ENCODE measurements around the gene SH3BP5.

The SH3BP5 gene

GRCh38 chr3:15273227-15273626 lies 59.2 kb downstream of the SH3BP5 start:
- no peak for FAIRE-seq
- TF ChIP-seq PAX5 (IDR thresholded peaks at IDR 0.05; ENCODE audit: insufficient read depth, low read length, severe bottlenecking) (no peak), SPI1 (IDR thresholded peaks at IDR 0.05; ENCODE audit: low read depth, low read length) (peak; percentile 55; the same call in 1 of the 2 replicates)
- no peak for DNase-seq (ENCODE audit: insufficient read length, low spot score)

GRCh38 chr3:15272426-15273196 lies 59.8 kb downstream of the SH3BP5 start:
- no peak for FAIRE-seq
- DNase-seq (ENCODE audit: insufficient read length, low spot score) = no peak
- TF ChIP-seq TAF1 (IDR thresholded peaks at IDR 0.05; ENCODE audit: low read depth, low read length) (no peak), POLR2A (IDR thresholded peaks at IDR 0.05; ENCODE audit: low read depth, low read length) (no peak), PAX5 (IDR thresholded peaks at IDR 0.05; ENCODE audit: insufficient read depth, low read length, severe bottlenecking) (no peak), POLR2AphosphoS5 (IDR thresholded peaks at IDR 0.05; ENCODE audit: low read depth, low read length) (no peak)

- peak; percentile 50 for DNase-seq (ENCODE audit: insufficient read length, low spot score)
- TF ChIP-seq POLR2A (IDR thresholded peaks at IDR 0.05; ENCODE audit: low read depth, low read length) = no peak
- TF ChIP-seq SPI1 (IDR thresholded peaks at IDR 0.05; ENCODE audit: low read depth, low read length) = peak; percentile 27; the same call in 1 of the 2 replicates
- TF ChIP-seq POU2F2 (IDR thresholded peaks at IDR 0.05; ENCODE audit: low read depth, low read length) = peak; percentile 85; the same call in 1 of the 2 replicates
- FAIRE-seq = no peak
Measured at GRCh38 chr3:15271785-15272381, 60.5 kb downstream of the SH3BP5 start.

GRCh38 chr3:15271030-15271429 lies 61.4 kb downstream of the SH3BP5 start:
- DNase-seq (ENCODE audit: insufficient read length, low spot score) (no peak), FAIRE-seq (no peak)
- no peak for TF ChIP-seq PAX5 (IDR thresholded peaks at IDR 0.05; ENCODE audit: insufficient read depth, low read length, severe bottlenecking)
- no peak for TF ChIP-seq SPI1 (IDR thresholded peaks at IDR 0.05; ENCODE audit: low read depth, low read length)
- no peak for TF ChIP-seq POLR2AphosphoS5 (IDR thresholded peaks at IDR 0.05; ENCODE audit: low read depth, low read length)
- TF ChIP-seq TAF1 (IDR thresholded peaks at IDR 0.05; ENCODE audit: low read depth, low read length) = no peak
- no peak for TF ChIP-seq POLR2A (IDR thresholded peaks at IDR 0.05; ENCODE audit: low read depth, low read length)
- no peak for TF ChIP-seq POU2F2 (IDR thresholded peaks at IDR 0.05; ENCODE audit: low read depth, low read length)

- FAIRE-seq (peak; percentile 95), DNase-seq (ENCODE audit: insufficient read length, low spot score) (peak; percentile 68)
- TF ChIP-seq POU2F2 (IDR thresholded peaks at IDR 0.05; ENCODE audit: low read depth, low read length) = 0 out of 2 replicates have a peak, but pooled peaks have one; percentile 67
- TF ChIP-seq PAX5 (IDR thresholded peaks at IDR 0.05; ENCODE audit: insufficient read depth, low read length, severe bottlenecking) = no peak
- 0 out of 2 replicates have a peak, but pooled peaks have one; percentile 26 for TF ChIP-seq POLR2A (IDR thresholded peaks at IDR 0.05; ENCODE audit: low read depth, low read length)
- TF ChIP-seq TAF1 (IDR thresholded peaks at IDR 0.05; ENCODE audit: low read depth, low read length) = no peak
- no peak for TF ChIP-seq SPI1 (IDR thresholded peaks at IDR 0.05; ENCODE audit: low read depth, low read length)
Measured at GRCh38 chr3:15269091-15269989, 63.0 kb downstream of the SH3BP5 start.

GRCh38 chr3:15268033-15268631 lies 64.3 kb downstream of the SH3BP5 start:
- peak; percentile 89 for FAIRE-seq
- DNase-seq (ENCODE audit: insufficient read length, low spot score) = peak; percentile 68
- TF ChIP-seq POLR2A (IDR thresholded peaks at IDR 0.05; ENCODE audit: low read depth, low read length) (no peak), SPI1 (IDR thresholded peaks at IDR 0.05; ENCODE audit: low read depth, low read length) (no peak), POU2F2 (IDR thresholded peaks at IDR 0.05; ENCODE audit: low read depth, low read length) (no peak), PAX5 (IDR thresholded peaks at IDR 0.05; ENCODE audit: insufficient read depth, low read length, severe bottlenecking) (no peak), POLR2AphosphoS5 (IDR thresholded peaks at IDR 0.05; ENCODE audit: low read depth, low read length) (no peak), TAF1 (IDR thresholded peaks at IDR 0.05; ENCODE audit: low read depth, low read length) (no peak)

- DNase-seq (ENCODE audit: insufficient read length, low spot score) (no peak), FAIRE-seq (no peak)
- TF ChIP-seq POU2F2 (IDR thresholded peaks at IDR 0.05; ENCODE audit: low read depth, low read length) (no peak), TAF1 (IDR thresholded peaks at IDR 0.05; ENCODE audit: low read depth, low read length) (no peak), POLR2A (IDR thresholded peaks at IDR 0.05; ENCODE audit: low read depth, low read length) (no peak), PAX5 (IDR thresholded peaks at IDR 0.05; ENCODE audit: insufficient read depth, low read length, severe bottlenecking) (no peak), POLR2AphosphoS5 (IDR thresholded peaks at IDR 0.05; ENCODE audit: low read depth, low read length) (no peak), SPI1 (IDR thresholded peaks at IDR 0.05; ENCODE audit: low read depth, low read length) (no peak)
Measured at GRCh38 chr3:15267502-15267901, 64.9 kb downstream of the SH3BP5 start.

- FAIRE-seq = no peak
- DNase-seq (ENCODE audit: insufficient read length, low spot score) = no peak
- TF ChIP-seq PAX5 (IDR thresholded peaks at IDR 0.05; ENCODE audit: insufficient read depth, low read length, severe bottlenecking) = no peak
- no peak for TF ChIP-seq POU2F2 (IDR thresholded peaks at IDR 0.05; ENCODE audit: low read depth, low read length)
- TF ChIP-seq POLR2A (IDR thresholded peaks at IDR 0.05; ENCODE audit: low read depth, low read length) = no peak
- no peak for TF ChIP-seq POLR2AphosphoS5 (IDR thresholded peaks at IDR 0.05; ENCODE audit: low read depth, low read length)
- TF ChIP-seq SPI1 (IDR thresholded peaks at IDR 0.05; ENCODE audit: low read depth, low read length) = no peak
- no peak for TF ChIP-seq TAF1 (IDR thresholded peaks at IDR 0.05; ENCODE audit: low read depth, low read length)
Measured at GRCh38 chr3:15266510-15267376, 65.6 kb downstream of the SH3BP5 start.
